Upper lobe of left lung (tissue), 6 donors: ENCODE data around the gene NCCRP1. TPM values are rescaled to one million over a fixed set of nuclear protein-coding genes. Genes with fewer than 3 reads are reported as not detected.

Experiments used
- ATAC-seq, 2 donors: fragments of 200-7000 bp; cut with Tn5 transposase; one replicate each; pipeline ENCODE4 v1.9.1; 2022; ENCODE audit warnings: mild to moderate bottlenecking in 2 of 2, moderate library complexity in 2 of 2; ENCODE audit not compliant: low FRiP score in 2 of 2
- DNase-seq, 2 donors: peaks; one replicate each; pipeline ENCODE4 v3.0.0-alpha.2; 2019 to 2020
- H3K27ac ChIP-seq, 4 donors: fragments of 200-600 bp; sonication (generic); one replicate each; pipeline ENCODE4 v1.5.1; 2016 to 2019
- H3K27me3 ChIP-seq, 4 donors: fragments of 200-600 bp; sonication (generic); one replicate each; pipeline ENCODE4 v1.5.1; 2017 to 2019
- H3K36me3 ChIP-seq, 4 donors: fragments of 200-600 bp; sonication (generic); one replicate each; pipeline ENCODE4 v1.5.1; 2016 to 2019
- H3K4me1 ChIP-seq, 4 donors: fragments of 200-600 bp; sonication (generic); one replicate each; pipeline ENCODE4 v1.5.1; 2018 to 2019
- H3K4me3 ChIP-seq, 4 donors: fragments of 200-600 bp; sonication (generic); one replicate each; pipeline ENCODE4 v1.5.1; 2017 to 2019; ENCODE audit warnings: mild to moderate bottlenecking in 2 of 4, moderate library complexity in 1 of 4
- H3K9me3 ChIP-seq, 4 donors: fragments of 200-600 bp; sonication (generic); one replicate each; pipeline ENCODE4 v1.5.1; 2018 to 2019
- EP300 ChIP-seq, 4 donors: sonication (generic); formaldehyde crosslinking; IDR thresholded peaks; one replicate each; pipeline ENCODE4 v1.5.1; 2017; ENCODE audit warnings: antibody characterized with exemption in 4 of 4, control low read depth in 2 of 4
- POLR2A ChIP-seq, 4 donors: fragments of 450-650 bp; IDR thresholded peaks; one replicate each; pipeline ENCODE4 v1.5.1; 2016 to 2017; ENCODE audit warnings: antibody characterized with exemption in 4 of 4, mild to moderate bottlenecking in 2 of 4
- POLR2AphosphoS5 ChIP-seq, 2 donors: sonication (generic); formaldehyde crosslinking; IDR thresholded peaks; one replicate each; pipeline ENCODE4 v1.5.1; 2017; ENCODE audit warnings: antibody characterized with exemption in 2 of 2
- WGBS, 2 donors: methylation state at CpG; one replicate each; pipeline ENCODE4 v1.1.5; 2017 to 2018; 5-methylcytosine and 5-hydroxymethylcytosine counted together
- total RNA-seq, 6 donors: library from RNA; depleted of rRNA in 4 of 6; stranded (reverse); fragments of >200 nt in 4 of 6; gene quantifications; one replicate each; pipeline versions ENCODE4 v1.1.0 to v1.2.1, GENCODE V29; 2016 to 2021
- TF ChIP-seq, protein P1 (sequence below), 6 experiments: fragments of 450-650 bp in 4 of 6; fragments of 200-600 bp in 2 of 6; sonication (generic) in 2 of 6; IDR thresholded peaks; one replicate each; pipeline ENCODE4 v1.5.1; 2016 to 2019; ENCODE audit warnings: antibody characterized with exemption in 6 of 6
- donor health status: DM: no; HTN: no; CAD: no; lungs with moderate emphysema.
- donor health status: DM: no; HTN: yes; CAD: no; lungs with severe emphysema.

Gene NCCRP1
- total RNA-seq, 6 donors from 2014 or later = 0.47 TPM; not detected in 5

- peak overlapping the region; percentile 79 to 89 (median 88) for H3K27ac ChIP-seq
- H3K4me1 ChIP-seq = peaks cover 40 to 72% (median 57%) of the 10 kb centered on the region in 4 donors
- H3K27me3 ChIP-seq = no peaks in the 10 kb centered on the region
- no peak for TF ChIP-seq EP300 (IDR thresholded peaks at IDR 0.05)
- TF ChIP-seq POLR2AphosphoS5 (IDR thresholded peaks at IDR 0.05) = no peak
- TF ChIP-seq, protein P1, sequence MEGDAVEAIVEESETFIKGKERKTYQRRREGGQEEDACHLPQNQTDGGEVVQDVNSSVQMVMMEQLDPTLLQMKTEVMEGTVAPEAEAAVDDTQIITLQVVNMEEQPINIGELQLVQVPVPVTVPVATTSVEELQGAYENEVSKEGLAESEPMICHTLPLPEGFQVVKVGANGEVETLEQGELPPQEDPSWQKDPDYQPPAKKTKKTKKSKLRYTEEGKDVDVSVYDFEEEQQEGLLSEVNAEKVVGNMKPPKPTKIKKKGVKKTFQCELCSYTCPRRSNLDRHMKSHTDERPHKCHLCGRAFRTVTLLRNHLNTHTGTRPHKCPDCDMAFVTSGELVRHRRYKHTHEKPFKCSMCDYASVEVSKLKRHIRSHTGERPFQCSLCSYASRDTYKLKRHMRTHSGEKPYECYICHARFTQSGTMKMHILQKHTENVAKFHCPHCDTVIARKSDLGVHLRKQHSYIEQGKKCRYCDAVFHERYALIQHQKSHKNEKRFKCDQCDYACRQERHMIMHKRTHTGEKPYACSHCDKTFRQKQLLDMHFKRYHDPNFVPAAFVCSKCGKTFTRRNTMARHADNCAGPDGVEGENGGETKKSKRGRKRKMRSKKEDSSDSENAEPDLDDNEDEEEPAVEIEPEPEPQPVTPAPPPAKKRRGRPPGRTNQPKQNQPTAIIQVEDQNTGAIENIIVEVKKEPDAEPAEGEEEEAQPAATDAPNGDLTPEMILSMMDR (IDR thresholded peaks at IDR 0.05) = no peak
- no peak for TF ChIP-seq POLR2A (IDR thresholded peaks at IDR 0.05)
- DNase-seq (peak; percentile 79 to 85), ATAC-seq (peak; percentile 33 to 74)
- no peaks in the 10 kb centered on the region for H3K9me3 ChIP-seq
- H3K36me3 ChIP-seq = peaks cover 6 to 34% (median 32%) of the 10 kb centered on the region in 4 donors
- peak overlapping the region in 3 of 4 donors; percentile 35 to 45 (median 45) for H3K4me3 ChIP-seq
- WGBS, 2 donors = 48 to 81% methylated on average over 11 to 22 of the region's 25 CpGs
Observed at GRCh38 chr19:39167461-39168257, 29.1 kb upstream of the NCCRP1 start.

DNA sequence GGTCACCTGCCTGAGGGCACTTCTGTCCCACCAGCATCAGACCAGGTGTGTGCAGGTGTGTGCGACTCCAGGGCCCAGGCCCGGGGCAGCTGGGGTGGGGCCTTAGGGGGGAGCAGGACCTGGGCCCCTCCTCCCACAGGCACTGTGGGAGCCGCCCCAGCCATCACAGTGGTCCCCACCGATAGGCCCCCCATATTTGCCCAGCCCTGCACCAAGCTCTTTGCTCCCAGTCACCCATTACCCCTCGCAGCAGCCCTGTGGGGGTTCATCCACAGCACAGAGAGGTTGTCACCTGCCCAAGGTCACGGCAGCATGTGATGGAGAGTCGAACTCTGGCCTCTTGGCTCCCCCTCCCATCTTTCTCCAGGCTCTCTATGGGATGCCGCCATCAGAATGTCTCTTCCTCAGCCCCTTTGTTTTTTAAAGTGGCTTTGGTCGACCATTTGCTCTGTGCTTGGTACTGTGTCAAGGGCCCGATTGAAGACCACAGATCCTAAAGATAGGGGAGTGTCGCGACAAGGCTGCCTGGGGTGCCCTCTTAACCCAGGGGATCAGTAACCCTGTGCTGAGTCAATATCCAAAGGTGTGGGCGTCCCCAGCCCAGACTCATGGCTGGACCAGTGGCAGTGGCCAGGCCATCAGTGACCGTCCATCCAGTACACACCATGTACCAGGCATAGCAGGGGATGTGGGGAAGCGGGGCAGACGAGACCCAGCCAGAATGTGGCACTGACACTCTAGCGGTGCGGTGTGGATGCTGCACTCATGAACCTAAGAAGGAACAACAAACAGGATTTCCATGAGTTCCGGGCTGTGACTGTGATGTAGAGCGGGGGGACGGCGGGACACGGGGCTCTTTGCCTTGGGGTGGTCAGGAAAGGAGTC is 28.3 kb upstream of the NCCRP1 start:
- H3K36me3 ChIP-seq = peaks cover 10 to 42% (median 40%) of the 10 kb centered on the region in 4 donors
- H3K4me3 ChIP-seq = peak overlapping the region in 2 of 4 donors; percentile 3 to 45
- H3K27me3 ChIP-seq = no peaks in the 10 kb centered on the region
- H3K9me3 ChIP-seq = no peaks in the 10 kb centered on the region
- no peak for ATAC-seq
- peak overlapping the region; percentile 79 to 89 (median 88) for H3K27ac ChIP-seq
- 74 to 77% methylated on average over 18 to 21 of the region's 23 CpGs for WGBS, 2 donors
- peaks cover 33 to 64% (median 52%) of the 10 kb centered on the region in 4 donors for H3K4me1 ChIP-seq
- TF ChIP-seq EP300 (IDR thresholded peaks at IDR 0.05) = peak in 1 of 4 donors; percentile 7
- TF ChIP-seq POLR2A (IDR thresholded peaks at IDR 0.05) = no peak
- TF ChIP-seq, protein P1 (IDR thresholded peaks at IDR 0.05) = peak in 4 of 6 experiments; percentile 17 to 65 (median 41)
- peak; percentile 55 to 60 for TF ChIP-seq POLR2AphosphoS5 (IDR thresholded peaks at IDR 0.05)
- no peak for DNase-seq

- peak in 1 of 2 donors; percentile 79 for DNase-seq
- peak overlapping the region; percentile 35 to 89 (median 88) for H3K27ac ChIP-seq
Observed at GRCh38 chr19:39169143-39169810, 27.5 kb upstream of the NCCRP1 start.

More at GRCh38 chr19:39169143-39169810, 27.5 kb upstream of the NCCRP1 start:
- Histone ChIP-seq H3K27me3 (no peaks in the 10 kb centered on the region), H3K9me3 (no peaks in the 10 kb centered on the region), H3K4me3 (peak overlapping the region in 2 of 4 donors; percentile 3 to 28), H3K4me1 (peaks cover 33 to 60% (median 48%) of the 10 kb centered on the region in 4 donors), H3K36me3 (peaks cover 10 to 50% (median 48%) of the 10 kb centered on the region in 4 donors)
- TF ChIP-seq POLR2AphosphoS5 (IDR thresholded peaks at IDR 0.05) = no peak
- no peak for TF ChIP-seq POLR2A (IDR thresholded peaks at IDR 0.05)
- TF ChIP-seq, protein P1 (IDR thresholded peaks at IDR 0.05) = no peak
- no peak for TF ChIP-seq EP300 (IDR thresholded peaks at IDR 0.05)
- WGBS, 2 donors = 83 to 86% methylated on average over 24 to 36 of the region's 36 CpGs
- no peak for ATAC-seq
